GM12874 (cell line): ENCODE measurements around the gene TLR7.

Source experiments
- TF ChIP-seq, protein P1 (sequence below): IDR thresholded peaks from 2 replicates; pipeline ENCODE4 v1.5.1; 2011; ENCODE audit warnings: low read depth, mild to moderate bottlenecking, control low read depth, low read length, moderate library complexity; ENCODE audit not compliant: insufficient read depth

Gene TLR7

DNA sequence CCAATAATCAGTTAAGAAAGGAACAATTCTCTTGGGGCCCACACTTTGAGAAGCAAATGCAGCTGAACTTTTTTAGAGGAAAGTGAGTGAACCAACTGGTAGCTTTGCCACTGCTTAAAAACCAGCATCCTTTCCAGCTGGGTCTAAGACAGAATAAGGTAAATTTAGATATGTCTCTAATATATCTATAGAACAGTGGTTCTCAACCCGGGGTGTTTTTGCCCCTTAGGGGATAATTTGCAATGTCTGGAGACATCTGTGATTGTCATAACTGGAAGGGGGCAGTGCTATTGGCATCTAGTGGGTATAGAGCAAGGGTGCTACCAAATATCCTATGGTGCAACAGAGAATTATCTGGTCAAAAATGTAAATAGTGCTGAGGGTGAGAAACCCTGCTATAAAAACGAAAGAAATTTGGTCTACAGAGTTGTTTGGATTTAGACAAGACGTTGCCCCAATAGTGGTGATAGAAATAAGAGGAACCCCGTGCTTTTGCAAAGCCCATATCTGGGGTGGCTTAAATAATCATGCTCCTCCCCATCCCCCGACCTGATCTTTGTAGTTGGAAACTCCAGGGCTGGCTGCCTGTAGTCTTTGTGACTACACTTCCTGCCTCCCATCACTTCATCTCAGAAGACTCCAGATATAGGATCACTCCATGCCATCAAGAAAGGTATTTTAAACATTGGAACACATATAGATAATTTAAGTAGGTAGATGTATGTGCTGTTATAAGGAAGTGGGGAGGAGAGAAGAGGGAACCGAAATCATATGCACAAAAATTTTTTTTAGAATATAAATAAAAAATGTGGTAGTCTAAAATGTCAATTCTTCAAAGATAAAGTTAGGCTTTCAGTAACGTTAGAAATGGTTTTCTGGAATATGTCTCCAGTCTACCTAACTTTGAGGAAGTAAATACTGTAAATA lies at the start of gene TLR7:
TLR7 (plus strand) TSS at position 622 of the 927 bp plus-strand sequence. CDS start 507 bp downstream, outside the sequence.
- TF ChIP-seq, protein P1, sequence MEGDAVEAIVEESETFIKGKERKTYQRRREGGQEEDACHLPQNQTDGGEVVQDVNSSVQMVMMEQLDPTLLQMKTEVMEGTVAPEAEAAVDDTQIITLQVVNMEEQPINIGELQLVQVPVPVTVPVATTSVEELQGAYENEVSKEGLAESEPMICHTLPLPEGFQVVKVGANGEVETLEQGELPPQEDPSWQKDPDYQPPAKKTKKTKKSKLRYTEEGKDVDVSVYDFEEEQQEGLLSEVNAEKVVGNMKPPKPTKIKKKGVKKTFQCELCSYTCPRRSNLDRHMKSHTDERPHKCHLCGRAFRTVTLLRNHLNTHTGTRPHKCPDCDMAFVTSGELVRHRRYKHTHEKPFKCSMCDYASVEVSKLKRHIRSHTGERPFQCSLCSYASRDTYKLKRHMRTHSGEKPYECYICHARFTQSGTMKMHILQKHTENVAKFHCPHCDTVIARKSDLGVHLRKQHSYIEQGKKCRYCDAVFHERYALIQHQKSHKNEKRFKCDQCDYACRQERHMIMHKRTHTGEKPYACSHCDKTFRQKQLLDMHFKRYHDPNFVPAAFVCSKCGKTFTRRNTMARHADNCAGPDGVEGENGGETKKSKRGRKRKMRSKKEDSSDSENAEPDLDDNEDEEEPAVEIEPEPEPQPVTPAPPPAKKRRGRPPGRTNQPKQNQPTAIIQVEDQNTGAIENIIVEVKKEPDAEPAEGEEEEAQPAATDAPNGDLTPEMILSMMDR = no peak

- TF ChIP-seq, protein P1 = no peak
These were observed 49.3 kb upstream of the TLR7 start for GRCh38 chrX:12817528-12817927.

GRCh38 chrX:12819222-12819621 lies 47.6 kb upstream of the TLR7 start:
- TF ChIP-seq, protein P1 = no peak

DNA sequence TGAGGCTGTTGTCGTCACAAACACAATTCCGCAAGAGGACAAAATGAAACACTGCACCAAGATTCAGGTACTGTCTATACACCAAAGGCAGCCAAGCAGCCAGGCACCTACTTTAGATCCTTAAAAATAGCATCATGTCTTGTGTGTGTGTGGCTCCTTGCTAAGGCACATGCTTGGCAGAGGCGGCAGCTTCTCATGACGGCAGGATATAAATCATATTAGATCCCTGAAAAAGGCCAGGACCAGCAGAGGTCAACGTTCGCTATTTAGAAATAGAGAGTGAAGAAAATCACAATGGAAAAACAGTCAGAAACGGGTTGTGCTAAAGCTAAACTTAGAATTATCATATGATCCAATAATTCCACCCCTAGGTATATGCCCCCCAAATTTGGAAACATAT lies 46.1 kb upstream of the TLR7 start:
- TF ChIP-seq, protein P1 = no peak

DNA sequence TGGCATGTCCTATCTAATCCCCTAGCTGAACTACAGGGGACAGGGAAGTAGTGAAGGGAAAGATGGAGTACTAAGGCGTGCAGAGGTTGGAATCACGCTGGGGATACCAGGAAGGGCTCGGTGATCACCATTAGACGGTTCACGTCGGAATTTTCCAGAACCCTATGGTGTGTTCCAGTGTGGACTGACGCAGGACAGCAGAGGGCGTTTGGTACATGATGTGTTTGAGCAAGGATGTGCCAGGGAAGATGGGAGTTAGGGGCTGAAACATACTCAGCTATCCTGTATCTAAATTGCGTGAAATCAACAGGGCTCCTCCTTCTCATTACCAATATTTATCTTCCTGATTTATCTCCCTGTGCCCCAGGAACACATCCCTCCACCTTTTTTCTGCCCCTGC lies 41.9 kb upstream of the TLR7 start:
- TF ChIP-seq, protein P1 = no peak

GRCh38 chrX:12825801-12826200 lies 41.1 kb upstream of the TLR7 start:
- TF ChIP-seq, protein P1 = no peak

DNA sequence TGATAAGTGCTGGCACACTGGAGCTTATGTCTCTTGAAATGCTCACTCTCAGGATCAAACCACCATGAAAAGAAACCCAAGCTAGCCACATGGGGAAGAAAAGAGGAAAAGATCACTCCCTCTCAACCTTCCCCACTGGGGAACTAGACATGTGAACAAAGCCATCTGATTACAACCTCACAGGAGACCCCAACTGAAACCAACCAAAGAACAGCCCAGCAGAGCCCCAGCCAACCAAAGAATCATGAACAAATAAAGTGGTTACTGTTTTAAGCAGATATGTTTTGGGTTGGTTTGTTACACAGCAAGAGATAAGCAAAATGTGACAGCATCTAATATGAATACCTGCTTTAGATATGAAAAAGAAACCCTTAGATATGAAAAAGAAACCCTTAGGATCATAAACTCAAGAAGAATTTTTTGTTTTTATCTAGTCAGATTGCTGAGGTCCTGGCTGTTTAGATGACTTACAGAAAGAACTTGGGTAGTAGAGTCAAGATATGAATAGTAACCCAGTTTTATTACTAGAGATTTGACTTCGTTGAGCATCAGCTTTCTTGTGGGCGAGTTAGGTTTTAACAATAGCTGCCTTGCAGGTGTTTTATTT lies 23.7 kb upstream of the TLR7 start:
- TF ChIP-seq, protein P1 = no peak
